GM21786 (cell line): Measurements from ENCODE around the gene SCN1B.
"Not testable (repeated sequence)": the region's sequence is repeated elsewhere in the genome, so short reads cannot be mapped to it uniquely, and the experiment has no call there.

Experiments used
- ATAC-seq: cut with Tn5 transposase; IDR thresholded peaks from one replicate; pipeline ENCODE4 v1.9.1; 2021; ENCODE audit not compliant: unreplicated experiment

The SCN1B gene

DNA sequence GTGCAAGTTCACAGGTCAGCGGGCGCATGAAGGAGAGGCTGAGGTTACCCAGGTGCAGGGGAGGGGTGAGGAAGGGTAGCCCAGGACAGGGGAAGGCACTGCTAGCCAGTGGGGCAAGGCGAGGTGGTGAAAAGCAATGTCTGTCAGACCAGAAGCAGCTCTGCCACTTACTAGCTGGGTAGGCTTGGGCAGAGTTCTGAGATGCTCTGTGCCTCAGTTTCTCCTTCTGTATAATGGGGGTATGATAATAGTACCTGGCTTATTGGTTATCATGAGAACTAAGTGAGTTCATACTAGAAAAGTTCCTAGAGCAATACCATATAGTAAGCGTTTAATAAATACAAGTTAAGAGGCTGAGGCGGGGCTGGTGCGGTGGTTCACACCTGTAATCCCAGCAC, 14.3 kb upstream of the SCN1B start:
- ATAC-seq = no peak

DNA sequence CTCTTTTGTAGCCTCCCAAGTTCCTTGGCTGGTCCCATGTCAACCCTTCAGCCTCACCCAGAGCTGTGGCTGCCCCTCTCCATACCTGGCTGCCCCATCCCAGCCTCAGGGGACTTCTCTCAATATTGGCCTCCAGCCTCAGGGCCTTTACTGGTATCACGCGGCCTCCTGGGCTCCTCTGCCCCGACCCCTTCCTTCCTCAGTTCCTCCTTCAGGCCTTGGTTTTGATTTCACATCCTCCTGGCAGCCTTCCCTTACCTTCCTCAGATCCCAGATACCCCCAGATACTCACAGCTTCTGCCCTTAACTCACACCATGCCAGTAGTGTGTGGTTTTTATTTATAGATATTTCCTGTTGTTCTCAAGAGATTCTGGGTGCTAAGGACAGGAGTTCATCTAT, 12.8 kb upstream of the SCN1B start:
- ATAC-seq = no peak

DNA sequence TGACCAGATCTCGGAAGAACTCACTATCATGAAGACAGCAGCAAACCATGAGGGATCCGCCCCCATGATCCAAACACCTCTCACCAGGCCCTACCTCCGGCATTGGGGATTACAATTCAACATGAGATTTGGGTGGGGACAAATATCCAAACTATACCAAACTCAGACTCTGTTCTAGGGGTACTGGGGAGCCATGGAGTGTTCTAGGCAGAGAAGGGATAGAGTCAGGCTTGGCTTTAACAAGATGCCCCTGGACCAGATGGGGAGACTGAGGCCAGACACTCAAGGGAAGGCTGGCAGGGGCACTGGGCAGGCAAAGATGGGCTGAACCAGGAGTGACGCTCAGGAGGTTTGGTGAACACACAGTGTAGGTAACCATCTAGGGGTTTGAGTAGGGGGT, 11.9 kb upstream of the SCN1B start:
- no peak for ATAC-seq

DNA sequence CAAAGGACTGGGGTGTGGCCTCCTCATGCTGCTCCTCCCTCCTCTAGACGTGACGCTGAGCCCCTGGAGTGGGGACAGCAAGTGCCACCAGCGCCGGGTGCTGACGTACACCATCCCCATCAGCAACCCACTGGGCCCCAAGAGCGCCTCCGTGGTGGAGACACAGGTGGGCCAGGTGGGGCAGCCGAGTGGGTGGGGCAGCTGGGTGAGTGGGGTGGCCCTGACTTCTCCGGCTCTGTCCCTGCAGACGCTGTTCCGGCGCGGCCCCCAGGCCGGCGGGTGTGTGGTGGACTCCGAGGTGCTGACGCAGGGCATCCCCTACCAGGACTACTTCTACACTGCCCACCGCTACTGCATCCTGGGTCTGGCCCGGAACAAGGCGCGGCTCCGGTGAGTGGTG, 11.1 kb upstream of the SCN1B start:
- ATAC-seq = no peak

DNA sequence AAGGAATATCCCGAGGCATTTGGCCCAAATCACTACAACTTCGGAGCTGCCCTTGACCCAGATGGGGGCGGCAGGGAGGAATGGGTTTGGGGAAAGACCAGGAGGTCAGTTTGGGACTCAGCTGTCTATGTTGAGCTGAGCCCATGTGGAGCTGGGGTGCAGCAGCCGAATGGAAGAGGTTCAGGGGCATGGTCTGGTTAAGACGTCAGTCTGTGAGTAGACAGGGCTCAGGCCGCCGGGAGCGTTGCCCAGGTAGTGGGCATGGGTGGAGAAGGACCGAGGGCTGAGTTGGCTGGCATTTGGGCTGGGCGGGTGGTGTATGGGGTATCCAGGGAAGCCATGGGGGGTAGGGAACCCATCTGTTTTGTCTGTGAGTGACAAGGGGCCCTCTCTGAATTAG, 9.3 kb upstream of the SCN1B start:
- no peak for ATAC-seq

DNA sequence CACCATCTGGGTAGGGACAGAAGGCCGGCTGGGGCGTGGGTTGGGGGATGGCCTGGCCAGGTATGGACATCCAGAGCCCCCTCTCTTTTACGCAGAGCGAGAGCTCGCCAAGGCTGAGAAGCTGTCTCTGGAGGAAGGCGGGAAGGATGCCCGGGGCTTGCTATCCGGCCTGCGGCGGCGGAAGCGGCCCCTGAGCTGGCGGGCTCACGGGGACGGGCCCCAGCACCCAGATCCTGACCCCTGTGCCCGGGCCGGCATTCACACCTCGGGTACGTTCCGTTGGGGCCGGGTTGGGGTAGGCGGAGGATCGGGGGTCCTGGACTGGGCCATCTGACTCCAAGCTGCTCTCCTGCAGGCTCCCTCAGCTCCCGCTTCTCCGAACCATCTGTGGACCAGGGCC, 8.7 kb upstream of the SCN1B start:
- no peak for ATAC-seq

DNA sequence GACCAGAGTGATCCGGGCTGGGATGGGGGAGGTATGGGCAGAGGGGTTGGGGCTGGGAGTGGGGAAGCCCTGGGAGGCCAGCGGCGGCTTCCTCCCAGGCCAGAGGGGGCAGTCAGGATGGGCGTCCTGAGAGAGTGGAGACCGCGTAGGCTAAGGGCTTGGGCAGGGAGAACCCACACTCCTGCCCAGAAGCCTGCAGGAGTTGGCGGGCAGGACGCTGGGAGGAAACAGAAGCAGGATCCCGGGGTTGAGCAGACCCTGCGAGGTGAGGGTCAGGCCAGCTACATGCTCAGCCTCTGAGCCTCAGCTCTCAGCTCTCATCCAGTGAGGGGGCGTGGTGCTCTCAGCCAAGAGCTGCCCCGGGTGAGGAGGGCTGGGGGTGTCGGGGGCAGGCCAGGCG, 7.8 kb upstream of the SCN1B start:
- ATAC-seq = no peak

DNA sequence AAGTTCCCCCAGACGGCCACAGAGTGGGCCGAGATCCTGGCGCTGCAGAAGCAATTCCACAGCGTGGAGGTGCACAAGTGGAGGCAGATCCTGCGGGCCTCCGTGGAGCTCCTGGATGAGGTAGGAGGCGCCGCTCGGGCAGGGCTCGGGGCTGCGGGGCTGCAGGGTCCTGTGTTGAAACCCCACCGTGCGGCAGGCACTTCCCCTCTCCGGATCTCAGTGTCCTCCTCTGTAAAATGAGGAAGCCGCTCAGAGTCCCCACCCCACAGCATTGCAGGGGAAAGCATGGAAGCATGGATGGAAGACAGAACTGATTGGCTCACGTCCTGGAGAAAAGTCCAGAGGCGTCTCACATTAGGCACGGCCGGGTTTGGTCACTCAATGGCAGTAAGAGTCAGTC, 6.8 kb upstream of the SCN1B start:
- no peak for ATAC-seq

DNA sequence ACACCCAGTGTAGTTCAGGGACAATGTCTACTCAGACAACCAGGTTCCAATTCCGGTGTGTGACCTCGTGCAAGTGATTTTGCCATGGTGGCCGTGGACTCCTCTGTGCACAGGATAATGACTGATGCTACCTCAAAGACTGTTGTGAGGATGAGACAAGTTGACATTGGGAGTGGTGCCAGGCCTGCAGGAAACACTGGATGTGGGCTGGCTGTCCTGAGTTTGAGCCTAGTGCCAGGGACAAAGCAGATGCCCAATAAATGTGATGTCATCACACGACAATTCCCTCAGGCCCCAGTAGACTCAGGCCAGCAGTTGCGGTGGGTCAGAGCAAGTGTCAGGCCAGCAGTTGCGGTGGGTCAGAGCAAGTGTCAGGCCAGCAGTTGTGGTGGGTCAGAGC, 6.2 kb upstream of the SCN1B start:
- no peak for ATAC-seq

DNA sequence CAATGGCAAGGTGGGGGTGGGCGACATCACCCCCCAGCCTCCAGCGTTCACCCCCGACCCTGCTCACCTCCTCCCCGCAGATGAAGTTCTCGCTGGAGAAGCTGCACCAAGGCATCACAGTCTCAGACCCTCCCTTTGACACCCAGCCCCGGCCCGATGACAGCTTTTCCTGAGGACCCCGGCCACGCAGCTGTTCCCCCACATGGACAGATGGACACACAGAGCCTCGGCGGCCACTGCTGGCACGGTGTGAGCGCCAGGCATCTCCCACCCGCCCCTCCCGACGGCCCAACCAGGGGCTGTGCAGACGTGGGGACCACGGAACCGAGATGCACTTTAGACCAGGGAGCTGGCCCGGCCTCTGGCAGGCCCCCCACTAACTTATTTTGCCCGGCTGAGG, 4.3 kb upstream of the SCN1B start:
- no peak for ATAC-seq

DNA sequence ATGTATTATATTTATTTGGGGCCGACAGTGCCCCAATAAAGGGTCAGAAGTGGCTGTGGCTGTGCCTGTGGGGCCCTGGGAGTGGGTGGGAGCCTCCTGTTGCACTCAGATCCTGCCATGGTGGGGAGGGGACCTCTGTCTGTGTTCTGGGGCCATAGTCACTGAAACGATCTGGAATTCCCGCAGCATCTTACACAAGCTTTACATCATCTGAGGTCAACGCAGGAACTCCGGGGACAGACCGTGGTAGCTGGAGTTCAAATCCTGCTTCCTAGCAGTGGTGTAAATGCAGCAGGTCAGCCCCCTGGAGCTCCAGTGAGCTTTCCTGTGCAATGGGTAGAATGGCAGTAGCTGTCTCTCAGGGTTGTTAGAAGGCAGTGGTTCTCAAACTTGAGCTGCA, 3.9 kb upstream of the SCN1B start:
- ATAC-seq = no peak

DNA sequence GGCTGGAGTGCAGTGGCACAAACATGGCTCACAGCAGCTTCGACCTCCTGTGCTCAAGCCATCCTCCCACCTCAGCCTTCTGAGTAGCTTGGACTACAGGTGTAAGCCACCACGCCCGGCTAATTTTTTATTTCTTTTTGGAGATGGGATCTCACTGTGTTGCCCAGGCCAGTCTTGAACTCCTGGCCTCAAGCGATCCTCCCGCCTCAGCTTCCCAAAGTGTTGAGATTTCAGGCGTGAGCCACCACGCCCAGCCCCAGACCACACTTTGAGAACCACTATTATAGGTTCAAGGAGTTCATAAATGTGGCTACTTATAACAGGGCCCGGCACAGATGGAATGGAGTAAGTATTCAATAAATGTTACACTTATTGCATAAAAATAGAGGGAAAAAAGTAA, 3.3 kb upstream of the SCN1B start:
- no peak for ATAC-seq

DNA sequence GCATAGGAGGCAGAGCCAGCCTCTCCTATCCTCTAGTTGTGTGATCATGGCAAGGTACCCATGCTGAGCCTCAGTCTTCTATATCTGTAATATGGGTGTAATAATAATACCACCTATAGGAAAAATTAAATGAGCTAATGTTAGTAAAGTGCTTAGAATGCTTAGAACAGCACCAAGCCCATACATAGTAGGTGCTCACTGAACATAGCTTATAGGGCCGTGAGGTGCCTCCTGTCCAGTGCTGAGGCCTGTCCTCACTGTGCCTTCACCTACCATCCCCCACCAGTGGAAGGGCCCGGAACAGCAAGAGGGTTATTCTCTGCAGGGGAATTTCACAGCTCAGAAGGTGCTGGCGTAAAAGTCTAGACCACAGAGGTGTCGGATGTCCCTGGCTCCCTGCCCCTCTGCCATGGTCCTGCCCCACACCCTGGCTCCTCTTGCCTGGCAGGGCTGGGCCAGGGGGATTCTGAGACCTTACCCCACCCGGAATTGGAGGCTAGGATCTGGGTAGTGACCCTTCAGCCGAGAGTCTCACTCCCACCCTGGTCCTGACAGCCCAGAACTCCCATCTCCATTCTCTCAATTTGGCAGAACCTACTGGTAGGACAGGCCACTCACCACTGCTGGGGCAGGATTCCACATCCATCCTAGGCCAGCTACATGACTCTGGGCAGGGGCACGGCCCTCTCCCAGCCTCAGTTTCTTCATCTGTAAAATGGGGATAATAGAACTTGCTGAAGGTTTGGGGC, 2.2 kb upstream of the SCN1B start:
- no peak for ATAC-seq

DNA sequence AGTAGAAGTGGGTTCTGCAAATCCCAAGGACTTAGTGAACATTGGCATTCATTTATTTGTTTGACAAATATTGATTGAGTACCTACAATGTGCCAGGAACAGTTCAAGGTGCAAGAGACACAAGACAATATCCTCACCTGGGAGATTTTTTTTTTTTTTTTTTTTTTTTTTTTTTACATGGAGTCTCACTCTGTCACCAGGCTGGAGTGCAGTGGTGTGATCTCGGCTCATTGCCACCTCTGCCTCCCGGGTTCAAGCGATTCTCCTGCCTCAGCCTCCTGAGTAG, 1.7 kb upstream of the SCN1B start:
- ATAC-seq = not testable (repeated sequence)

DNA sequence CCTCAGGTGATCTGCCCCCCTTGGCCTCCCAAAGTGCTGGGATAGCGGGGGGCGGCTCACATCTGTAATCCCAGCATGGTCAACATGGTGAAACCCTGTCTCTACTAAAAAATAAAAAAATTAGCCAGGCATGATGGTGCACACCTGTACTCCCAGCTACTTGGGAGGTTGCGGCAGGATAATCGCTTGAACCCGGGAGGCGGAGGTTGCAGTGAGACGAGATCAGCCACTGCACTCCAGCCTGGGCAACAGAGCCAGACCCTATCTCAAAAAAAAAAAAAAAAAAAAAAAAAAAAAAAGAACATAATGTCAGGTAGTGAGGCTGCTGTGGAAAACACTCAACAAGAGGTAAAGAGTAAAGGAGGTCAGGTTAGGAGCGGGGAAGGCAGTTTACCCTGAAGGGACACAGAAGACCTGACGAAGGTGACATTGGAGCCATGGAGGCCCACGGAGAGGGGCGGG, 964 bp upstream of the SCN1B start:
- ATAC-seq = not testable (repeated sequence)

DNA sequence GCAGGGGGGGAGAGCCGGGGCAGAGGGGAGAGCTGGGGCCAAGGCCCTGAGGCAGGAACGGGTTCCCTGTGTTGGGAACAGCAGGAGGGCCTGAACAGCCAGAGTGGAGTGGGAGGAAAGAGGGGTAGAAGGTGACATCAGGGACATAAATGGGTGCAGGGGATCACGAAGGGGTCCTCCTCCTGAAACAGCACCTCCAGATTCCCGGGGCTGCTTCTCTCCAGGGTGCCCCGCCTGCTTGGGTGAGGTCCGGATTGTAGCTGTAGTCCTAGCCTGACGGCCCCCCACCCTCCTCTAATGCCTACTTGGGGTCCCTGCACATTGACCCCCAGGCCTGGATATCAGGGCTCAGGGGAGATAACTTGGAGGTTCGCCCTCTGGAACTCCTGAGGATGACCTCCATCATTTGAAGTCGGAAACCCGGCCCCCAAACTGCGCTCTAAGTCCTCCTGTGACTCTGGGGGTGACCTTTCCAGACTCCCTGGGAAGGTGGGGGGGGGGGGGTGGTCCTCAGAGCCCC, 473 bp upstream of the SCN1B start:
- no peak for ATAC-seq

DNA sequence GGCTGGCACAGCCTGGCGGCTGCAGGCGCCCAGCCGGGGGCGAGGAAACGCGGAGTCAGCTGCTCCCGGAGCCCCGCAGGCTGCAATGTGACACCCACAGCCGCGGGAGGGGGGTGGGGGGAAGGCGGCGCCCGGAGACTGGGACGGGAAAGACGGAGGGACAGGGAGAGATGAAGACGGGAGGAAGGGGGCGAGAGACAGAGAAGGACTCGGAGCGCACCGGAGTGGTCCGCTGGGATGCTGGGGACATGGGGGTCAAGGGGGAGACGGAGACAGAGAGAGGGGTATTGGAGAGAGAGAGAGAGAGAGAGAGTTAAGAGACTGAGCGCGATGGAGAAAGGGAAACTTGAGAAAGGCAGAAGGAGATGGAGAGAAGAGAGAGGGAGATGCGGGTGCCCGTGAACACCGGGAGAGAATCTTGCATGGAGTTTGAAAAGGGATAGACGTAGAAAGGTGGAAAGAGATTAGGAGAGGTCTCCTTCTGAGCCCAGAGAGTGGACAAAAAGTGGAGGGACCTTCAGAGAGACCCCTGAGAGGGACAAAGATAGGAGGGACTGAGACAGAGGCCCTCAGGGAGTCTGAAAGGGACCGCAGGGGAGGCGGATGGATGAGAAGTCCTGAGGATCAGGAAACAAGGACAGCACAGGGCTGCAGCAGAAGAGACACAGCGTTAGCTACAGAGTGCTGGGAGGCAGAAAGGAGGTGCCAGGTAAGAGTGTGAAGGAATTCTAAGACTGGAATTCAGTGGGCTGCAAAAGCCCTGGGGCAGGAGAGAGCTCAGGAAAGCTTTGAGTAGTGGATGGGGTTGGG, 1.0 kb downstream of the SCN1B start:
- no peak for ATAC-seq

DNA sequence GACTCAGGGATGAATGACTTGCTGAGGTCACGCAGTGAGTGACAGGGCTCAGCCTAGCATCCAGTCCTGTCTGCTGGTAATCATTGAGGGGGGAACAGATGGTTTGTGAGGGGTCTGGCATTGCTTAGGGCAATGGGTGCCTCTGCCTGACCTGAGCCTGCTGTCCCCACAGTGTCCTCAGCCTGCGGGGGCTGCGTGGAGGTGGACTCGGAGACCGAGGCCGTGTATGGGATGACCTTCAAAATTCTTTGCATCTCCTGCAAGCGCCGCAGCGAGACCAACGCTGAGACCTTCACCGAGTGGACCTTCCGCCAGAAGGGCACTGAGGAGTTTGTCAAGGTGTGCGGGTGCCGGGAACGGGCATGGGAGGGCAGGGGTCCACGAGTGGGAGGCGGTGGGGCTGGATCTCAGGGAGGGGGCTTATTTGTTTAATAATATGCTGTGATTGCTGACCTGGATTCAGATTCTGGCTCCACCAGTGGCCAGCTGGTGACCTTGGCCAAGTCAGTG, 2.1 kb downstream of the SCN1B start:
- no peak for ATAC-seq

DNA sequence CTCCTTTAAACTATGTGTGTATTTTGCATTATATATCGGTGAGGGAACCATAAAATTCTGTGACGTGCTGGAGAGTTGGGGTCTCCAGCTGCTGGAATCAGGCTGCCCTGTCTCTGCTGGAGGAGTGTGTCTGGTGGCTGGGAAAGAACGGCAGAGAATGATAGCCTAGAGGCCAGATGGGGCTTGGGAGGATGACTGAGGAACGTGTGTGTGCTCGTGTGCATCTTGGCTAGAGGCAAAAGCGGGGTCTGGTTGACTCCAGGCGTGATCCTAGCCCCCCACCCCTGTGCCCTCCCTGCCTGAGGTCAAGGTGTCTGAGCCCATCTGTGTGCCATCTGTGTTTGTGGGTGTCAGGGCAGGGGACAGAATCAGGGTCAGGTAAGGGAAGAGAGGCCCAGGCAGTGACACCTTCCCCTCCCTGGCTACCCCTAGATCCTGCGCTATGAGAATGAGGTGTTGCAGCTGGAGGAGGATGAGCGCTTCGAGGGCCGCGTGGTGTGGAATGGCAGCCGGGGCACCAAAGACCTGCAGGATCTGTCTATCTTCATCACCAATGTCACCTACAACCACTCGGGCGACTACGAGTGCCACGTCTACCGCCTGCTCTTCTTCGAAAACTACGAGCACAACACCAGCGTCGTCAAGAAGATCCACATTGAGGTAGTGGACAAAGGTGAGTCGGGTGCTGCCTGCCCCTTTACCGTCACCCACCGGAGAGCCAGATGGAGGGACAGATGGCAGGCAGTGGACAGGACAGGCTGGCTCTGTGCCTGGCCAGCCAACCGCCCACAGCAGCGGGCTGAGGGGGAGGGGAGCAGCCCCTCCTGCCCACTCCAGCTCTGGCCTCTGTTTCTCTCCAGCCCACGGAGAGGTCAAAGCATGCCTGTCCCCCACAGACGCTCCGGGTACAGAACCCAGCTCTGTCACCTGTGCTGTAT, 3.1 kb downstream of the SCN1B start:
- ATAC-seq = no peak

DNA sequence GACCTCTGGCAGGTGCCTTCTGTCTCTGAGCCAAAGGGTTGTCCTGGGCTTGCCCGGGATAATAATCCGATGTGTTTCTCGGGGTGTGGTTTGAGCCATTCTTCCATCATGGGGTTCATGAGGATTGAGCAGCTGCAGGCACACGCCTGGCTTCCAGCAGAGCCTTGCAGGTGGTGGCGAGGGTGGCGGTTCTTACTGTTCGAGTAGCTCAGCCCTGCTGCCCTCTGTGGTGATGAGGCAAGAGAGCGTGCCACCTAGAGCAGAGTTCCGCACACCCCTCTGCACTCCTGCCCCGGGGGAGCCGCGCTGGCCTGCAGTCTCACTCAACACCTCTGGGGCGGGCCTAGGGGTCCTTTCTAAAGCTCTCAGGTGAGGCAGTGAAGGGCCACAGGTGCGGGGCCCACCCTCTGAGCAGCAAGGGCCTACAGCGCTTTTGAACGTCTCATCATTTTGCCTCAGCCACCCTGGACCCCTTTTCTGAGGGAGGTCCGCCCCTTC, 3.8 kb downstream of the SCN1B start:
- no peak for ATAC-seq
